PC-3 (cell line): ENCODE results near the gene RHOXF2.

Experiments used
- CTCF ChIP-seq: fragments of 300-600 bp; sonication (generic); conservative IDR thresholded peaks from 2 replicates; pipeline ENCODE4 v1.5.1; 2017; ENCODE audit warnings: antibody characterized with exemption, low read depth, mild to moderate bottlenecking, low read length
- EZH2 ChIP-seq: fragments of 300-600 bp; sonication (generic); IDR thresholded peaks from one replicate; pipeline ENCODE4 v1.6.1; 2017; ENCODE audit warnings: antibody characterized with exemption, mild to moderate bottlenecking, low read length; ENCODE audit not compliant: unreplicated experiment
- EZH2phosphoT487 ChIP-seq: fragments of 300-600 bp; sonication (generic); IDR thresholded peaks from 2 replicates; pipeline ENCODE4 v1.6.1; 2018; ENCODE audit warnings: mild to moderate bottlenecking, antibody characterized with exemption, low read length, borderline replicate concordance

- TF ChIP-seq CTCF (peak; percentile 63), EZH2 (no peak), EZH2phosphoT487 (no peak)
Measured at GRCh38 chrX:120137439-120137838, 21.0 kb upstream of the RHOXF2 start.
